RWPE2 (cell line): ENCODE data around the gene SENP7.

Experiments used
- ATAC-seq: fragments of 200-7000 bp; cut with Tn5 transposase; 3 replicates; pipeline ENCODE4 v1.9.1; 2021; ENCODE audit warnings: low read depth
- DNase-seq: peaks from one replicate; pipeline ENCODE4 v3.0.0-alpha.2; 2020; ENCODE audit warnings: low spot score
- H3K27ac ChIP-seq: fragments of 450-650 bp; 2 replicates; pipeline ENCODE4 v1.5.1; 2017; ENCODE audit warnings: mild to moderate bottlenecking; ENCODE audit not compliant: poor library complexity, severe bottlenecking
- H3K27me3 ChIP-seq: fragments of 250-450 bp; sonication (Bioruptor Pico); 2 replicates; pipeline ENCODE4 v1.5.1; 2021; ENCODE audit warnings: mild to moderate bottlenecking, moderate library complexity; ENCODE audit not compliant: insufficient read depth, poor library complexity, severe bottlenecking
- H3K36me3 ChIP-seq: fragments of 250-450 bp; sonication (Bioruptor Pico); 2 replicates; pipeline ENCODE4 v1.5.1; 2020; ENCODE audit warnings: low read depth, mild to moderate bottlenecking, moderate library complexity
- H3K4me1 ChIP-seq: fragments of 250-450 bp; sonication (Bioruptor Pico); 2 replicates; pipeline ENCODE4 v1.5.1; 2021; ENCODE audit warnings: mild to moderate bottlenecking, moderate library complexity; ENCODE audit not compliant: insufficient read depth, poor library complexity, severe bottlenecking
- H3K4me3 ChIP-seq: fragments of 250-450 bp; sonication (Bioruptor Pico); 2 replicates; pipeline ENCODE4 v1.5.1; 2021; ENCODE audit warnings: mild to moderate bottlenecking, moderate library complexity; ENCODE audit not compliant: severe bottlenecking
- H3K9me3 ChIP-seq: fragments of 250-450 bp; sonication (Bioruptor Pico); 2 replicates; pipeline ENCODE4 v1.5.1; 2021; ENCODE audit warnings: mild to moderate bottlenecking, moderate library complexity; ENCODE audit not compliant: severe bottlenecking
- TF ChIP-seq, protein P1 (sequence below): fragments of 450-650 bp; IDR thresholded peaks from one replicate; pipeline ENCODE4 v1.5.1; 2017; ENCODE audit warnings: mild to moderate bottlenecking, moderate library complexity; ENCODE audit not compliant: poor library complexity, severe bottlenecking

Gene SENP7

GRCh38 chr3:101391413-101391950, 121.5 kb downstream of the SENP7 start:
- Histone ChIP-seq H3K4me3 (no peak overlapping the region), H3K27ac (no peak overlapping the region), H3K4me1 (no peaks in the 10 kb centered on the region), H3K9me3 (peaks cover 4% of the 10 kb centered on the region), H3K36me3 (no peaks in the 10 kb centered on the region), H3K27me3 (no peaks in the 10 kb centered on the region)
- ATAC-seq: no peak
- DNase-seq: no peak
- TF ChIP-seq, protein P1, sequence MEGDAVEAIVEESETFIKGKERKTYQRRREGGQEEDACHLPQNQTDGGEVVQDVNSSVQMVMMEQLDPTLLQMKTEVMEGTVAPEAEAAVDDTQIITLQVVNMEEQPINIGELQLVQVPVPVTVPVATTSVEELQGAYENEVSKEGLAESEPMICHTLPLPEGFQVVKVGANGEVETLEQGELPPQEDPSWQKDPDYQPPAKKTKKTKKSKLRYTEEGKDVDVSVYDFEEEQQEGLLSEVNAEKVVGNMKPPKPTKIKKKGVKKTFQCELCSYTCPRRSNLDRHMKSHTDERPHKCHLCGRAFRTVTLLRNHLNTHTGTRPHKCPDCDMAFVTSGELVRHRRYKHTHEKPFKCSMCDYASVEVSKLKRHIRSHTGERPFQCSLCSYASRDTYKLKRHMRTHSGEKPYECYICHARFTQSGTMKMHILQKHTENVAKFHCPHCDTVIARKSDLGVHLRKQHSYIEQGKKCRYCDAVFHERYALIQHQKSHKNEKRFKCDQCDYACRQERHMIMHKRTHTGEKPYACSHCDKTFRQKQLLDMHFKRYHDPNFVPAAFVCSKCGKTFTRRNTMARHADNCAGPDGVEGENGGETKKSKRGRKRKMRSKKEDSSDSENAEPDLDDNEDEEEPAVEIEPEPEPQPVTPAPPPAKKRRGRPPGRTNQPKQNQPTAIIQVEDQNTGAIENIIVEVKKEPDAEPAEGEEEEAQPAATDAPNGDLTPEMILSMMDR: no peak

DNA sequence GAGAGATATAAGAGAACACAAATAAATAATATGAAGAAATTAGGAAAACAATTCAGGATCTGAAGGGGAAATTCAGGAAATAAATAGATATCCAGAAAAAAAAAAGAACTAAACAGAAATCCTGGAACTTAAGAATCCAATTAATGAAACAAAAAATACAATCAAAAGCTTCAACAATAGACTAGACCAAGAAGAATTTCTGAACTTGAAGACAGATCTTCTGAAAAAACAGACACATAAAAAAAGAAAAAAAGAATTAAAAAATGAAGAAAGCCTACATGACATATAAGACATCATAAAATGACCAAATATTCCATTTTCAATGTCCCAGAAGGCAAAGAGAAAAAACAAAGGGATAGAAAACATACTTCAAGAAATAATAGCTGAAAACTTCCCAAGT, 124.3 kb downstream of the SENP7 start:
- Histone ChIP-seq H3K4me1 (no peaks in the 10 kb centered on the region), H3K36me3 (no peaks in the 10 kb centered on the region), H3K27me3 (no peaks in the 10 kb centered on the region), H3K27ac (no peak overlapping the region), H3K9me3 (peaks cover 4% of the 10 kb centered on the region), H3K4me3 (no peak overlapping the region)
- ATAC-seq (no peak), DNase-seq (no peak)
- TF ChIP-seq, protein P1: no peak

- ATAC-seq (no peak), DNase-seq (no peak)
- TF ChIP-seq, protein P1: no peak
- Histone ChIP-seq H3K27ac (no peak overlapping the region), H3K9me3 (peaks cover 2% of the 10 kb centered on the region), H3K4me3 (no peak overlapping the region), H3K4me1 (no peaks in the 10 kb centered on the region), H3K27me3 (no peaks in the 10 kb centered on the region), H3K36me3 (no peaks in the 10 kb centered on the region)
Measured at GRCh38 chr3:101387351-101387750, 125.7 kb downstream of the SENP7 start.

DNA sequence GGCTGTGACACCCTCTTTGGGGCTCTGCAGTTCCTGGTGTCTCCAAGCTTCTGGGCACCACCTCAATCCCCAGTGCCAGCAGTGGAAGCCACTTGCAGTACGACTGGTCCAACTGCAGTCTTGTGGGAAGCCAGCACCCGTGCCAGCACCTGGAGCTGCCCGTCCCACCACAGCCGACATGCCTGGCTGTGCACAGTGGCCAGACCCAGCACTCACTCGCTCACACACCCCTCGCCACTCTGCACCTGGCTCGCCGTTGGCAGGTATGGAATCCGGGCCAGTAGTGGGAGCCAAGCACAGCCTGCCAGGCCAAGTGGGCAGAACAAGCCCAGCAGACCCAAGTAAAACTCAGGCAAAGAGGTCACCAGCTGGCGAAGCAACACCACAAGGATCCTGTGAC, 128.6 kb downstream of the SENP7 start:
- H3K36me3 ChIP-seq: no peaks in the 10 kb centered on the region
- no peak for DNase-seq
- H3K27me3 ChIP-seq: no peaks in the 10 kb centered on the region
- H3K9me3 ChIP-seq: no peaks in the 10 kb centered on the region
- no peak overlapping the region for H3K4me3 ChIP-seq
- TF ChIP-seq, protein P1: no peak
- H3K27ac ChIP-seq: no peak overlapping the region
- no peak for ATAC-seq
- no peaks in the 10 kb centered on the region for H3K4me1 ChIP-seq

DNA sequence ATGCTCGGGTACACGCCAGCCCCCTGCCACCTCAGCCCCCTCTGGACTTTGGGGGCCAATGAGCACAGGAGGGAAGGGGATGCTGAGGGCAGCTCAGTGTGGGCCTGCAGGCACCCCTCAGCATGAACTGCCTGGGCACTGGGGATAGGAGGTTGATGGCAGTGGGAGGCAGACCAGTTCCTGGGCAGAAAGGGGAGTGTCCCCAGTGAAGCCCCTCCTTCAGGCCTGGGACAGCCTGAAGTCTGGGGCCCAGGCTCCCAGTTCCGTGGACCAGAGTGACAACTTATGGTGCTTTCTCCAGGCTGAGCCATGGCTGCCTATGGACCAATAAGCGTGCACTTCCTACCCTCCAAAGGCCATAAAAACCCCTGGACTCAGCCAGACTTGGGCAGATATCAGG, 129.4 kb downstream of the SENP7 start:
- no peaks in the 10 kb centered on the region for H3K9me3 ChIP-seq
- ATAC-seq: no peak
- no peaks in the 10 kb centered on the region for H3K36me3 ChIP-seq
- H3K27ac ChIP-seq: no peak overlapping the region
- H3K4me3 ChIP-seq: no peak overlapping the region
- no peak for DNase-seq
- TF ChIP-seq, protein P1: no peak
- no peaks in the 10 kb centered on the region for H3K4me1 ChIP-seq
- H3K27me3 ChIP-seq: no peaks in the 10 kb centered on the region
